Cardiac muscle cell (in vitro differentiated cells and primary cell): ENCODE measurements around the gene CPNE1. TPM values are rescaled to one million over a fixed set of nuclear protein-coding genes. Genes with fewer than 3 reads are reported as not detected.

ENCODE experiments used
- DNase-seq, 2 donors: peaks; one replicate each; pipeline versions ENCODE4 v3.0.0 to v3.0.0-alpha.2; 2010 to 2017; ENCODE audit warnings: low read depth in 1 of 2, low spot score in 1 of 2
- H3K27ac ChIP-seq: fragments of 200-600 bp; sonication (generic); 2 replicates; pipeline ENCODE4 v1.5.1; 2016
- H3K27me3 ChIP-seq: fragments of 200-600 bp; sonication (generic); 2 replicates; pipeline ENCODE4 v1.6.0; 2016; ENCODE audit warnings: control low read depth
- H3K36me3 ChIP-seq: fragments of 200-600 bp; sonication (generic); 2 replicates; pipeline ENCODE4 v1.5.1; 2016; ENCODE audit warnings: control low read depth
- H3K4me1 ChIP-seq: fragments of 200-600 bp; sonication (generic); 2 replicates; pipeline ENCODE4 v1.8.1; 2017; ENCODE audit warnings: low read depth, mild to moderate bottlenecking, mixed run types
- H3K4me3 ChIP-seq: fragments of 200-600 bp; sonication (generic); 2 replicates; pipeline ENCODE4 v1.5.1; 2016; ENCODE audit warnings: mild to moderate bottlenecking
- H3K9me3 ChIP-seq: fragments of 200-600 bp; sonication (generic); 2 replicates; pipeline ENCODE4 v1.5.1; 2017; ENCODE audit warnings: low read depth, mild to moderate bottlenecking, control low read depth
- polyA plus RNA-seq: library from polyadenylated mRNA; unstranded; fragments of >200 nt; fragmentation: Nextera tagmentation; extraction: Ambion mirVana; gene quantifications from 2 replicates; pipeline ENCODE4 v1.2.1, GENCODE V29; 2016
- total RNA-seq: library from RNA; depleted of rRNA; stranded (reverse); fragments of >200 nt; gene quantifications from 2 replicates; pipeline ENCODE4 v1.2.3, GENCODE V29; 2016
- TF ChIP-seq, protein P1 (sequence below): IDR thresholded peaks from 2 replicates; pipeline ENCODE4 v1.5.1; 2012; ENCODE audit warnings: low read depth, mild to moderate bottlenecking, low read length

The CPNE1 gene
- total and polyA plus RNA-seq, 2 experiments from 2014 or later: 225 to 355 TPM

DNA sequence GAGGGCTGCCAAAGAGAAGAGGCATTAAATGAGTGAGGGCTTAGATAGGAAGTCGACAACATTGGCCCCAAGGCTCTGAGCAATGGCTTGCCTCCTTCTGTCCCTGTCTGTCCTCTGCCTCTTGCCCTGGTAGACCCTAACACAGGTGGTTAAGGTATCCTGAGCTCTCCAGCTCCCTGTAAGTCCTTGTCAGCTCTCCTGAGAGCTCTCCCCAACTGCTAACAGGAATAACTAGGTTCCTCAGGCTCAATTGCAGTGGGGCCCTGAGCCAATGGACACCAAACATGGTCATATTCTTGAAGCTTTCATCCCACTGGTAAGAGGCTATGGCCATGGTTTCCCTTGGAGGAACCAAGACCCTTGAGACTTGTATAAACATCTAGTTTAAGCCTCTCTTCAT is 5.0 kb upstream of the CPNE1 start:
- H3K27ac ChIP-seq: no peak overlapping the region
- no peak overlapping the region for H3K4me3 ChIP-seq
- H3K36me3 ChIP-seq: peaks cover 12% of the 10 kb centered on the region
- no peaks in the 10 kb centered on the region for H3K9me3 ChIP-seq
- TF ChIP-seq, protein P1, sequence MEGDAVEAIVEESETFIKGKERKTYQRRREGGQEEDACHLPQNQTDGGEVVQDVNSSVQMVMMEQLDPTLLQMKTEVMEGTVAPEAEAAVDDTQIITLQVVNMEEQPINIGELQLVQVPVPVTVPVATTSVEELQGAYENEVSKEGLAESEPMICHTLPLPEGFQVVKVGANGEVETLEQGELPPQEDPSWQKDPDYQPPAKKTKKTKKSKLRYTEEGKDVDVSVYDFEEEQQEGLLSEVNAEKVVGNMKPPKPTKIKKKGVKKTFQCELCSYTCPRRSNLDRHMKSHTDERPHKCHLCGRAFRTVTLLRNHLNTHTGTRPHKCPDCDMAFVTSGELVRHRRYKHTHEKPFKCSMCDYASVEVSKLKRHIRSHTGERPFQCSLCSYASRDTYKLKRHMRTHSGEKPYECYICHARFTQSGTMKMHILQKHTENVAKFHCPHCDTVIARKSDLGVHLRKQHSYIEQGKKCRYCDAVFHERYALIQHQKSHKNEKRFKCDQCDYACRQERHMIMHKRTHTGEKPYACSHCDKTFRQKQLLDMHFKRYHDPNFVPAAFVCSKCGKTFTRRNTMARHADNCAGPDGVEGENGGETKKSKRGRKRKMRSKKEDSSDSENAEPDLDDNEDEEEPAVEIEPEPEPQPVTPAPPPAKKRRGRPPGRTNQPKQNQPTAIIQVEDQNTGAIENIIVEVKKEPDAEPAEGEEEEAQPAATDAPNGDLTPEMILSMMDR: no peak
- no peak for DNase-seq
- no peaks in the 10 kb centered on the region for H3K27me3 ChIP-seq
- H3K4me1 ChIP-seq: no peaks in the 10 kb centered on the region

DNA sequence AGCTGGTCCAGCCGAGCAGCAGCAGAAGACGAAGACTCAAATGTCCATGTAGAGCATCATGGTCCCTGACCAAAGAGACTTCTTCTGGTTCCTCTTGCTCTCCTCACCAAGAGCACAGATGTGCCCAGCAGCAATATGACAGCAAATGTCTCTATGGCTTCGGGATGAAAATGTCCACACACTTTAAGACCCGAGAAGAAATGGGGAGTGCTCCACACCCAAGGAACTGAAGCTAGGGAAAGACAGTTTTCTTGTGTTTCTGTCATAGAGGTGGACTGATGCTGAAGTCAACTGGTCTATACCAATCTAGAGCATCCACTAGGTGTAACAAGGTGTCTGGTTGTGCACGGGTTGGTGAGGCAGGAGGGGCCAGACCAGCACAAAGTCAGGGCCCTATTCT is 4.5 kb upstream of the CPNE1 start:
- H3K4me3 ChIP-seq: no peak overlapping the region
- TF ChIP-seq, protein P1: no peak
- H3K27ac ChIP-seq: no peak overlapping the region
- H3K27me3 ChIP-seq: no peaks in the 10 kb centered on the region
- DNase-seq: no peak
- no peaks in the 10 kb centered on the region for H3K4me1 ChIP-seq
- H3K9me3 ChIP-seq: no peaks in the 10 kb centered on the region
- H3K36me3 ChIP-seq: peaks cover 12% of the 10 kb centered on the region

DNA sequence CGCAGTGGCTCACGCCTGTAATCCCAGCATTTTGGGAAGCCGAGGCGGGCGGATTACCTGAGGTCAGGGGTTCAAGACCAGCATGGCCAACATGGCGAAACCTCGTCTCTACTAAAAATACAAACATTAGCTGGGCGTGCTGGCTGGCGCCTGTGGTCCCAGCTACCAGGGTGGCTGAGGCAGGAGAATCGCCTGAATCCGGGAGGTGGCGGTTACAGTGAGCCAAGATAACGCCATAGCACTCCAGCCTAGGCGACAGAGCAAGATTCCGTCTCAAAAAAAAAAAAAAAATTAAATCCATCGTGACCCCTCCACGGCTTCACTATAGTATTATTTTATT is 1.2 kb upstream of the CPNE1 start:
- no peaks in the 10 kb centered on the region for H3K9me3 ChIP-seq
- no peak for DNase-seq
- no peaks in the 10 kb centered on the region for H3K27me3 ChIP-seq

DNA sequence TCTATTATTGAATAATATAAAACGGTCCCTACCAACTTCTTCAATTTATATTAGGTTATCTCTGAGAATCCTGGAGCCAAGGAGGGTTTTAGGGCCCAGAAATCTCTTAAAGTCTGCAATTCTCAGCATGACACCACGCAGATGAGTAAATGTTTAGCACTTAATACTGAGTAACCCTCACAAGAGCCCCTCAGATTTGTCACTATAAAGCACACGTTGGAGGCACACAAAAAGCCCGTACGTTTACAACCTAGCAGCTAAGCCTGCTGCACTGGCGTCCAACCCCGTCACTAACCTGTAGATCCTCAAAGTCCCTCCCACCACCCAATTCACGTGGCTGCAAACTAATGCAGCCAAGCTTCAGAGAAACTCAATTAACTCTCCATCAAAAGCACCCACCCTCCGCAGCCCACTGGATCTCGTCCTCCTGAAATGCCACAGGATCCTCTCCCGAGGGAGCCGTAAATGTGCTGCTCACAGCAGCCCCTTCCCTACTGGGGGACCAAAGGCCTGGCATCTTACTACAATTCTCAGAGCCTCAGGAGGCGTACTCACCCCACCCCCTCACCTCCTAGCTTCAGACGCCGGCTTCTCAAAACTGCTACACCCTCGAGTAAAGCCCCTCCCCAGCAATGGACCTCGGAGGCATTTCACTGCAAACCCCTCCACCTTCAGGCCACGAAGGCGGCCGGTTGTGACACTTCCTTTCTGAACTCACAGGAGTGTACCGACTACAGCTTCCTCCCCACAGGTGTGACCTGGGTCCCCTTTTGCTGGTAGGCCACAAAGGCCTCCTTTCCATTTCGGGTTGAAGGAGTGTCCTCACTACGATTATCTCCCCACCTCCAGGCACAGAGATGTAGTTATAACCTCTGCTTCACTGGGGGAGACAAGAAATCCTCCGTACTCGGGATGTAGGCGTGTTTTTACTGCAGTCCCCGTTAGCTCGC is 909 bp downstream of the CPNE1 start:
- Histone ChIP-seq H3K36me3 (no peaks in the 10 kb centered on the region), H3K4me1 (peaks cover 30% of the 10 kb centered on the region), H3K4me3 (peak overlapping the region; percentile 50), H3K27me3 (no peaks in the 10 kb centered on the region), H3K27ac (peak overlapping the region; percentile 98), H3K9me3 (no peaks in the 10 kb centered on the region)
- TF ChIP-seq, protein P1: no peak
- DNase-seq: peak; percentile 41 to 67

More for the DNA sequence above, 1.2 kb upstream of the CPNE1 start:
- TF ChIP-seq, protein P1: no peak
- H3K4me1 ChIP-seq: peaks cover 22% of the 10 kb centered on the region
- no peak overlapping the region for H3K4me3 ChIP-seq
- no peak overlapping the region for H3K27ac ChIP-seq
- peaks cover 6% of the 10 kb centered on the region for H3K36me3 ChIP-seq

DNA sequence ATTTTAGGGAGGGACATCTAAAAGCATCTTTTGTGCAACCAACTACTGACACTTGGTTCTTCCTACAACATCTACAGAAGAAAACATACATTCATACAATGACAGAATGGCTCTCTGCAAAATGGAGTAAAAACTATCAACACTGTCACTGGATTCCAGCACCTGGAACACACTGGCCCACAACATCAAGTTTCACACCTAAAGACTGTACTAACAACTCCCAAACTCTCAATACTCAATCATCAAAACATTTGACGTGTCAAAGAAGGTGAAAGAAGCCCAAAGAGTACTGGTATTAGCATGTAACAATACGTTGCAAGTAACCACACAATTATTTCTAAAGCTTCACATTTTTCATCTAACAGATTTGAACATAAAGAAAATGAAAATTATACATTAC is 2.1 kb downstream of the CPNE1 start:
- DNase-seq: no peak
- Histone ChIP-seq H3K4me1 (peaks cover 30% of the 10 kb centered on the region), H3K9me3 (no peaks in the 10 kb centered on the region), H3K4me3 (peak overlapping the region; percentile 50), H3K27ac (peak overlapping the region; percentile 98), H3K27me3 (no peaks in the 10 kb centered on the region), H3K36me3 (no peaks in the 10 kb centered on the region)
- TF ChIP-seq, protein P1: no peak
